GM21576 (cell line): ENCODE measurements around the gene LHFPL3.

Experiments used
- ATAC-seq: cut with Tn5 transposase; IDR thresholded peaks from one replicate; pipeline ENCODE4 v1.9.1; 2021; ENCODE audit warnings: mild to moderate bottlenecking, moderate library complexity; ENCODE audit not compliant: unreplicated experiment

Gene LHFPL3

DNA sequence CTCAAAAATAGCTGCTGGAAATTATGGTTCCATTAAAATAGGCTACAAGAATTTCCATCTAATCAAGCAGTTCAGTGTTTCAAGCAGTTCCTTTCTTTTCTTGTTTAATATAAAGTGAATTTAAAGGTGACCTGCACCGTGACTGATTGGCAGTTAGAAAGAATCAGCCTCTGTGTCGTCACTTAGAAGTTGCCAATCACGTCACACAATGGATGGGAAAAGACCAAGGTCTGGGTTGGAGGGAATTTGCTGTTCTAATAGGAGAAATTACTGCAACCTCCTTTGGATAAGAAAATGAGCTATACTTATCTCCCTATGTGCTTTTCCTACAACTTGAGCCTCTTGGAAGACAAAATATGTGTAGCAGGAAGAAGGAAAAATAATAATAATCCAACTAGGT lies 466.2 kb downstream of the LHFPL3 start:
- ATAC-seq, result no peak

DNA sequence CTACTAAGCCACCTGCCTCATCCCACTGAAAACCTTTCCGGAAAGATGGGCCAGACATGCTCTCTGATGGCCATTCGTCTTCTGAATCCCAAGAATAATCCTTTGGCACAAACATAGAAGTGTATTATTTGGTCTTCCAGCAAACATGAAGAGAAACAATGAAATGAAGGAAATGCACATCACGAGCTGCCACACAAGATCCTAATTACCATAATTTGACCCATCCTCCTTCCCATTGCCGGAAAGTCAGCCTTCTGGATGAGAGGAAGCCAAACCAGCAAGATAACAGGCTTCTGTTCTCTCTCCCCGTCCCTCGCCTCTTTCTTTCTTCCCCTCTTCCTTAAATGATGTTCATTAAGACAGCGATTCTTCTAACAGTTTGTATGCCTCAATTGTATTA lies 466.7 kb downstream of the LHFPL3 start:
- no peak for ATAC-seq

DNA sequence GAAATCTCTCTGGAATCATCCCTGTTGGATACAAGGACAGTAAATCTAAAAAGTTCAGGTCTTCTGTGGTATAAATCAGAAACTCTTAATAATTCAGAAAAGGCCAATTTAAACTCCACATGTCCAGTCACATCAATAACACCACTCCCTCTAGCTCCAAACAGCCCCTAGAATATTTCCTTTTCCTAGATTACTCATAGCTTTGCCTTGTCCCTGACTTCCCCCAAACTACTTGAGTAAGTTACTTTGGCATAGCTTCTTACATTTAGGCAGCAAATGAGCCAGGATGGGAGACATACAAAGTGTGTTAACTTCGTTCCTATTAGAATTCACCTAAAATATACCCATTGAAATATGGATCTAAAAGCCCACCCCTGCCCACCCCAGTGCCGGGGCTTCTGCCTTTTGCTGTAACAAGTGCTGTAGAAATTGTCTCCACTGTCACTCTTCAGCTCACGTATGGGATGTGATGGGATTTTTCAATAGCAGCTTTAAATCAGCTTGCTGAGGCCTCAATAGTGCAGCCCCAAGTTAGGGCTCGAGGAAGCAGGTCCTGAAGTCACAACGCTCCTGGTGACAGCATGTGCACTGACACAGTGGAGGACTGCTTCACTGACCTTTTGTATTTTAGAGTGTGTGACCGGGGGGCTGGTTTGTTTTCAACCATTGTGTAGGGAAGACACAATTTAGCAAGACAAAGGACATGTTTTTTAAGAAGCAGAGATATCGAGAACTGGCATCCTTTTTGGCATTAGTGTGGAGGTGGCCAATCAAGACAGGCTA lies 467.4 kb downstream of the LHFPL3 start:
- no peak for ATAC-seq

DNA sequence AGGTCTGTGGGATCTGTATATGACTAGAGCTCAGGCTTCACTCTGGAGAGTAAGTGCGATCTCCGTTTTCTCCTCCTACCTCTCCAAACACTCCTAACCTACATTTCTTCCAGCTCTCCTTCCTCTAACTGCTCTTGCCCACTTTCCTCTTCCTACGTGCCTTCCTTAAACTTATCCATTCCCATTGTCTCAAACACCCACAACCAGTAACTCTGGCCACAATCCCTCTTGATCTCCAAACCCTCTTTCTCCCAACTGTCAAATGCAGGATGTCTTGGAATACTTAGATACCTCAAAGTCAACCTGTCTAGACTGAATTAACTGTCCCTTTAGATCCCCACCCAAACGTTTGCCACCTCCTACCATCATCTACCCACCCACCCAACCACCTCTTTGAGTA lies 471.9 kb downstream of the LHFPL3 start:
- ATAC-seq, result no peak

DNA sequence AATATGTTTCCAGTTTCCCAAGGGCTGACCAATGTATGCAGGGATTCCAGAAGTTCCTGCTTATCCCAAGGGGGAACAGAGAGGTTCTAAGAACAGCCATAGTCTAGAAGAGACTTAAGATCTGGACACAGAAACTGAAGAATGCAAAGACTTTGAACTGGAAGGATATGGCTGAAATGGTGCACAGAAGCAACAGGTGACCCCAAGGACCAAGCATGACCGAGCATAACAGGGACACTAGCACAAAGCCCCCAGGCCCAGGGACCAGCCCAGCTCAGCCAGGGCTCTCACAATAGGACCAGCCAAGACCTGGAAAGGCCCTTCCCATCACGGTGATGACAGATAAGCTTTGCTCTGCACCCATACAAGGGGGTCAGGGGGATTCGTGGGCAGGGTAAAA lies 472.6 kb downstream of the LHFPL3 start:
- ATAC-seq, result no peak

DNA sequence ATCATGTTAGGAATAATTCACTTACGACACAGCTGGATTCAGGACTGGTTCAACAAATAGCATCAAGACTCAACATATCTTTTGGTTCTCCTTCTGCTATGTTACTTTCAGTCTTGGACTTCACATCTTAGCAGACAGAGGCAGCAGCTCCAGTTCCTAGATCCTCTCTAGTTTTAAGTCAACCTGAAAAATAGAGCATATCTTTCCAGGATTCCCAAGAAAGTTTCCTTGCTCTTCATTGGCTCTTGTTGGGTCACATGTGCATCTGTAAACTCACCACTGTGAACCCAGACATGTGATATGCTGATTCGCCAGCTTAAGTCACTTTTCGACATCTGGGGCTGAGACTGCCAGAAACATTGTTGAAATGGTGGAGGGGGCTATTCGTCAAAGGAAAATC lies 475.5 kb downstream of the LHFPL3 start:
- no peak for ATAC-seq

DNA sequence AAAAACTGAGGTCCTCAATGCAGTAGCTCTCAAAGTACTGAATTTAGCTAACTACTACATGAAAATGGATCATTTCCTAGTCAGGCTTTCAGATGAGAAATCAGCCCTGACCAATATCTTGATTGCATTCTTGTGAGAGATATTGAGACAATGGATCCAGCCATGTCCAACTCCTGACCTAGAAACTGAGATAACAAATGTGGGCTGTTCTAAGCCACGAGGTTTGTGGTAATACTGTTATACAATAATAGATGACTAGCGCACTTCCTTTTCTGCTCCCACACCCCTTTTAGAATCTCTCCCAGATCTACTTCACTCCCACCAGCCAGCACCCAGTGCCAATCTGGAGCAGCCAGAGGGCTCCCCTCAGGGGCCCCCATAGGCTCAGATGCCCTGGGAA lies 476.3 kb downstream of the LHFPL3 start:
- ATAC-seq, result no peak

DNA sequence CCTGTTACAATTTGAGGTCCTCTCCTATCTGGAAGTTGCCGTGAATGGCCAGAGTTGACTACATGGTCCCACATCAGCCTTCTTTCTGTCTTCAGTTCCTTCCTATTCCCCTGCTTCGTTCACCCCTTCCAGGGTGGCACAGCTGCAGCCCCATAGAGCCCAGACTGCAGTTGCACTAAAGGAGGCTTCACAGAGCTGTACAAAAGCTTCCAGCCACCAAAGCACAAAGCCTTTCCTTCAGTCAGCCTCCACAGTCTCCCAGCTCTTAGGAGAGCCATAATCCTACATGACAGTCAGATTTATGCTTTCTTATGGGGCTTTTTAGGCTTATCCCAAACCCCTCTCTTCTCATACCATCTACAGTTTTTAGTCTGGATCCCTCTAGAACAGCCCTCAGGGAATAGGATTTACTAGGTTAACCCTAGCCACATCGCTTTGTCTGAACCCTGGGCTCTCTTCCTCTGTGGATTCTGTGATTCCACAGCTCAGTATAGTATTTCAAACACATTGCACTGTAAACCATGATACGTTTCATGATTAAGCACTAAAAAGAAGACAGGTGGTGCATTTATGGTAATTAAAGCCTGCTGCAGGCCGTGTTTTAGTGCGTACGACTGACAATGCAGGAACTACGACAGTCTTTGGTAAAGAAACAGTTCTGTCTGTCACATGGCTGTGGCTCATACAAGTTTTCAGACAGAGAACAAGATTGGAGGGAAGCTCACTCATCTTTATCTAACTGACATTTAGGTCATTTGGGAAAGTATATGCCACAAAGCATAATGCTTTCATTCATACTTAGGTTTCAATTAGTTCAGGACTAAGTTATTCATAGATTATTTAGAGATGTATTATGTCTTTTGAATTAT lies 477.3 kb downstream of the LHFPL3 start:
- no peak for ATAC-seq

DNA sequence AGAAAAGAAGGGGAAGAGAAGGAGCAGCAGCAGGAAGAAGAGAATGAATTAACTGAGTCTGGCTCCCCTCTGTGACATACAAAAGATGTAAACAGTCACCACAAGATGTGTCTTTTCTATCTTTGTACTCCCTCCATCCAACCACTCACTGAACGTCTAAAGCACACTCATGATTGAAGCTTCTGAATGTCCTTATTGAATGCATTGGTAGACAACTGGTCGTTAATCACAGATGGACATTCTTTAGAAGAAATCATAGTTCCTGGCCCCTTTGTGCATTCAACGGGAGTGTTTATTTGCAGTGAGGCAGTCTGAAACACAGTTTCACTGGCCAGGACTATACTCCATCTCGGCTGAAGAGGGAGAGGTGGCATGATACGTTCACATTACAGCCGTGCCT lies 479.3 kb downstream of the LHFPL3 start:
- ATAC-seq, result no peak

DNA sequence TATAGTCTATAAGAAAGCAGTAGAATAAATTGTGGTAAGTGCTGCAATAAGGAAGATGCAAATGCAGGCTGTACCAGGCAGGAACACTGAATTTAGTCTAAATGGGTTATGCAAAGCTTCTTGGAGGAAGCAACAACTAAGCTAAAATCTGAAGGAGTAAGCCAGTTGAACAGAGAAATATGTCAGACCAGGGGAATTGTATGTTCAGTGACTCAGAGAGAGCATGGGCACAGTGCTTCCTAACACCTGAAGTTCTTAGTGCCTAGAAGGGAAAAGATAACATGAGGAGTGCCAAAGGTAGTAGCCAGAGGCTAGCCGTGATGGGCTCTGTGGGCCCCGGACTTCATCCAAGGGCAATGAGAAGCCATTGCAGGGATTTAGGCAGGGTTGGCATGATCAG lies 481.5 kb downstream of the LHFPL3 start:
- ATAC-seq, result no peak

DNA sequence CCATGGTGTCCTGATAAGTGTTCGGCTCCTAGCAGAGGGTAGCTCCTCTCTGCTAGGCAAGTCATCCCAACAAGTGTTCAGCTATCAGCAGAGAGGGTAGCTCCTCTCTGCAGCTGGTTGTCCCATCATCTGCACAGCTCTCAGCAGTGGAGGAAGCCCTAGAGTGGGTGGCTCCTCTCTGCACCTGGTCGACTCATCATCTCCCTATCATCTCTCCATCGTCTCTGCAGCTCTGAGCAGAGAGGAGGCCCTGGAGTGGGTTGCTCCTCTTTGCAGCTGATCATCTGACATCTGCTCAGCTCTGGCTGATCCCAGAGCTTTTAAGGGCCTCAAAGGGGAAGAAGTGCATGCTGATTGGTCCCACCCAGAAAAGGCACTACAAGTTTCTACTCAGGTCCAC lies 485.7 kb downstream of the LHFPL3 start:
- ATAC-seq, result no peak

DNA sequence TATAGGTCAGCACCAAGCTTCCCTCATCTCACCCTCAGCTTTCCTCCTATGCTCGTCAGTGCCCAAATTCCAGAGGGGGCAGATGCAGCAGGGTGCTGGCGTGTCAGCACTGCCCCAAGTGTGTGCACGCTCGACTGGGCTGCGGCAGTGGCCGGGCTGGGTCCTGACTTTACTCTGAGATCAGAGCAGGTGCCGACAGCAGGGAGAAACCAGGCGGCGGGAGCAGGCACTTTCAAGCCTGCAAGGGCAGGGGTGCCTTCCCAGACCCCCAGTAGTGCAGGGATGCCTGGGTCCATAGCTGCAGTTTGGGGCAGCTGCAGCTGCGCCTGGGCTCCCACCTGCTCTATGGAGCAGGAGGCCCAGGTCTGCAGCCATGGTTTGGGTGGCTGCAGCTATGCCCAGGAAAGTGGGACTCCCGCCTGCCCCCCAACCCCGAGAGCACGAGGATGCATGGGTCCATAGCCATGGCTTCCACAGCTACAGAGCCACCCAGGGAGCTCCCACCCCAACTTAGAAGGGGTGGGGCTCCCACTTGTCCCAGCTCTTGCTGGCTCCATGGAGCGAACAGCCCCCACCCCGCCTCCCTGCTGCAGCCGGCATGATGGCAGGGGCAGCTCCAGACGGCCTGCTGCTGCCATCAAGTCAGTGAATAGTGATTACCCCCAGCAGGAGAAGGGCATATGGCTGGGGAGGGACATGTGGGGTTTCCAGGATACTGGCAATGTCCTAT lies 486.4 kb downstream of the LHFPL3 start:
- ATAC-seq, result no peak

DNA sequence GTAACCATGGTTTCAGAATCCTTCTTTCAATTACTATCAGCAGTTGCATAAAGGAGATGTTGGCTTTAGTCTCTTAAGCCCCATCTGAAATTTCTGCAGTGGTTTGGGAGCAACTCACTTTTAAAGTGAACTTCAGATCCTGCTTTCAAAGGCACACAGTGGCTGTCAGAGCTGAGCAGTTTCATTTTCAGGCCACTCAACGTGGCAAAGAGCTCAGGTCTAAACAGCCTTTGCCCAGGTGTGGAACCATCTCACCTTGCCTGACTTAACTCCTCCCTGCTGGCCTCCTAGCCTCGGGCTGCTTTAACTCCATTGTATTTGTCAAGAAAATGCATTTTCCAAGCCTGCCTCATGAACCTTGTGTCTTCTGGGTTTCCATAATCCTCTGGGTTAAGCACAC lies 488.1 kb downstream of the LHFPL3 start:
- ATAC-seq, result no peak

DNA sequence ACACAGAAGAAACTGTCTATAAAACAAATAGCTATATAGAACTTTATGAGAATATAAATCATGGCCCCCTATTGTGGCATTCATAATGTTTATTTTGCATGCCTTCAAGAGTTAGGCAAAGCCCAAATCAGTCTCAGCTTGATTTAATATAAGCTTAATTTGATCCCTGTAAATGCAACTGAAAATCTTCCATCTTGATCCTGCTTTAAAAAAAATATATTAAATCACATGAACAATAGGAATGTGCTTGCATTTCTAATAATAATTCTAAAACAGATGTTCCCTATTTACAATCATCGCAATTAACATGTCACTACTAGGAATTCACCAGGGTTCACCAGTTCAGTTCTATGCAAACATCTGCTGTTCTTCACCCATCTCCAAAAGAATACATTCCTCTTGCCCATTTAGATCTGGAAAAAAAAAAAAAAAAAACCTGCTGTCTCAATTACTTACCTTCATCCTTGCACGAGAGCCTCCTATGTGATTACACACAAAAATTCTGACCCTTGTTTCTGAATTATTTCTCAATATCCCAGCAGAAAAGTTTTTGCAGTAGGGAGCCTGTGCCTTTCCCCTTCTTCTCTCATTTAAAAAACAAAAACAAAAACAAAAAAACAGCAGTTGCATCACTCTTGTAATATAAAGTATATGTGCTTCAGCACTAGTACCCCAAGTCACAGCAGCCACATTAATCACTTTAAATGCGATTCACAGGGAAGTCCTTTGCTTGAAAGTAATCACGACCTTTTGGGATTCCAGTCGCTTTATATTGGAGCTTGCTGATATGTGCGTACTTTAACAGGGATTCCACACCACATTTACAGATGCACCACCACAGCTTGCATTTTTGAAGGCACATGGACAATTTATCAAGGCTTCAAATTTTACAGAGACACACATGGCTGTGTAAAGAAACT lies 490.8 kb downstream of the LHFPL3 start:
- no peak for ATAC-seq

DNA sequence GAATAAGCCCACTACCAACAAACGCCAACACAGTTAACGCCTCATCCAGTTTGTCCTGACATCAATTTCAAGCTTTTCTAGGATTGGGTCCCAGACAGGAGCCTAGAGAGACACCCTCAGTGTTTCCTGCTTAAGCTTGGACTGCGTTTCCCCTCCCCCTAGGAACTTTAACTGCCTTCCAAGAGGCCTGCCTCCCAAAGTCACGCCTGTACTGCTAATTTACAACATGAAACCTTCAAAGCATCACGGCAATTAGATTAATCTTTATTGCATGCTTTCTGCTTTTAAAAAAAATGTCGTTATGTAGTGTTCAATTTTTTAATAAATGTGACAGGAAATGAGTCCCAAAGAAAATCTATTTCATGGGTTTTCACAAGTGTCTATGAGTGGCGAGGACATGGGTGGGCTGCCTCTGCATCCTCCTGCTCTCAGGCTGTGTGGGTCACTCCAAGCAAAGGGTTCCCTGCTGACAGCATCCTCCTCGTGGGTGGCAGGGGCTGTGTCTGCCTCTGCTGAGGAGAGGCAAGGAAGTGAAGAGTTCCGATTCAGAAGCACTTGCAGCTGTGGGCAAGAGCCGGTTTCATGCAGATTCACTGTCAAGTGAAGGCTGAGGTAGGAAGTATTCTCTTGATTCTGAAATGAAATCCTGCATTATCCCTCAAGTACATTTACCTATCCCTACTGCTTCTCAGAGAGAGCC lies 492.6 kb downstream of the LHFPL3 start:
- ATAC-seq, result no peak

DNA sequence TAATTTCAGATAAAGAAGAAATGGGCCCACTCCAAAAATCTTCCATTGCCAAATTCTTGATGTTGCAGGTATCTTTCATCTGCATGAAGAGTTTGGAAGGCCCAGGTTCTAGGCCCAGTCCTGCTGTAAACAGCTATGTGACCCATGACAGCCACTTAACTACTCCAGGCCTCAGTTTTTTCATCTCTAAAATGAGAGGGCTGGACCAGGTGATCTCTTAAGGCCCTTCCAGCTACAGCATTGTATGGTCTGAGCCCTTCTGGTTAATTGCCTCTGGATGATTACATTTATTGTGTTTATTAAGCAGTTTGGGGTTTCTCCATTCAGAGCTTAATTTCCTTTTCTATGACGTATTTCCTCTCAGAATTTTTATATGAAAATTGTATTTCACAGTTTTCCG lies 494.8 kb downstream of the LHFPL3 start:
- ATAC-seq, result no peak

DNA sequence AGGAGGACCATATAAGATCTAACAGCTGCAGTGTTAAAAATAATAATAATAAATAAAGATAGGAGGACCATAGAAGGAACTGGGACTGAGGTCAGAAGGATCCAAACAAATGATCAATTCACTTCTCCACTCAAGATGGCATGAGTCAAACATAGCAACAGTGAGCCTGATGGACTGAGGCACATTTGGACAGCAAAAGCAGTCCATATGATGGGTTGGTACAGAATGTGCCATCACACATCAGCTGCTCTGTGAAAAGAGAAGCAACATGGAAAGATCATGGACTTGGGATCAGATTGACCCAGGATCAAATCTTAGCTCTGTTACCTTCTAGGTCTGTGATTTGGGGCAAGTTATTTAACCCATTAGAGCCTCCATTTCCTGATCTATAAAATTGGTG lies 496.7 kb downstream of the LHFPL3 start:
- ATAC-seq, result no peak

DNA sequence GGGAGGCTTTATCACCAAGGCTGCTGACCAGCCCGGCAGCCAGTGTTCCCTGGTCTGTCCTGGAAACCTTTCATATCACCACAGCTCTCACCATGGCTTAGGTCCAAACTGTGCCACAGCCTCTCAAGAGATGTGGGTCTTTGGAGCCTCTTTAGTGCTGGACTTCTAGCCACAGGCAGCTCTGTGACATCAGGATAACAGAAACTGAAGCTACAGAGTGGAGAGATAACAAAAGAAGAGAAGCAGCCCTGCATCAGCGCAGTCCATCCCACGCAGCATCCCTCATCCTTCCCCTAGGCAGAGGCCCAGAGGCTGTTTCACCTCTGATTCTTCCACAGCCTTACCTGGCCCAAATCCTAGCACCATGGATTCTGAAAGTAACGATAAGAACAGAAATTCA lies 497.7 kb downstream of the LHFPL3 start:
- ATAC-seq, result no peak

DNA sequence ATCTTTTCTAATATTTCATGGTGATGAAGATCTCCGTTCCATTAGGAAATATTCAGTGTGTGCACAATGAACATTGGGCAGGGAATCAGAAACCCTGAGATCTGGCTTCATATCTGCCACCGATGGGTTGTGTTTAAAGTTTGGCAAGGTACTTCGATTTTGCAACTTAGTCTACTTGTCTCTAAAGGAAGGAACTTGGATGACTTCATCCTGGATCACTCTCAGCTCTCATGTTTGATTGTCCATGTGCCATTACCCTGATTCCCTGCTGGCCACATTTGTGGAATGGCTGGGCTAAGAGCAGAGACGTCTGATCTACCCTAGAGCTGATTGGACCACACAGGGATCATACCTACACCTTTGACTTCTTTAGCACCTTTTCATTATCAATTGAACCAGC lies 508.6 kb downstream of the LHFPL3 start:
- no peak for ATAC-seq
